Stimulated activated CD4-positive, alpha-beta T cell treated with anti-CD3 and anti-CD28 coated beads, TNF-alpha, amount 100 ng/mL, for 1 hour (primary cell): ENCODE measurements around the gene CNPY1.

Source experiments
- DNase-seq, 3 donors: peaks; one replicate each; pipeline ENCODE4 v3.0.0-alpha.2; 2020; ENCODE audit warnings: low read depth in 3 of 3, low spot score in 1 of 3

Gene CNPY1

GRCh38 chr7:155559519-155560108, 13.3 kb upstream of the CNPY1 start:
- DNase-seq = no peak

GRCh38 chr7:155558961-155559360, 12.6 kb upstream of the CNPY1 start:
- no peak for DNase-seq

GRCh38 chr7:155558351-155558750, 12.0 kb upstream of the CNPY1 start:
- no peak for DNase-seq

GRCh38 chr7:155557778-155558177, 11.4 kb upstream of the CNPY1 start:
- DNase-seq = no peak

- no peak for DNase-seq
Observed at GRCh38 chr7:155556763-155557162, 10.4 kb upstream of the CNPY1 start.

GRCh38 chr7:155555116-155555695, 8.8 kb upstream of the CNPY1 start:
- no peak for DNase-seq

GRCh38 chr7:155553871-155554270, 7.5 kb upstream of the CNPY1 start:
- DNase-seq = no peak

- no peak for DNase-seq
Observed at GRCh38 chr7:155551785-155552611, 5.6 kb upstream of the CNPY1 start.

GRCh38 chr7:155550916-155551315, 4.6 kb upstream of the CNPY1 start:
- DNase-seq = no peak

- no peak for DNase-seq
Observed at GRCh38 chr7:155549226-155549625, 2.9 kb upstream of the CNPY1 start.

- no peak for DNase-seq
Observed at GRCh38 chr7:155547161-155547791, 917 bp upstream of the CNPY1 start.

- DNase-seq = no peak
Observed at GRCh38 chr7:155545348-155545747, 1.0 kb downstream of the CNPY1 start.

- DNase-seq = no peak
Observed at GRCh38 chr7:155544485-155544884, 1.9 kb downstream of the CNPY1 start.

- no peak for DNase-seq
Observed at GRCh38 chr7:155543926-155544325, 2.4 kb downstream of the CNPY1 start.

GRCh38 chr7:155543011-155543876, 3.1 kb downstream of the CNPY1 start:
- no peak for DNase-seq

GRCh38 chr7:155541986-155542675, 4.2 kb downstream of the CNPY1 start:
- no peak for DNase-seq

- DNase-seq = no peak
Observed at GRCh38 chr7:155540553-155540952, 5.8 kb downstream of the CNPY1 start.

- no peak for DNase-seq
Observed at GRCh38 chr7:155538293-155538692, 8.1 kb downstream of the CNPY1 start.

GRCh38 chr7:155536451-155536850, 9.9 kb downstream of the CNPY1 start:
- no peak for DNase-seq

- no peak for DNase-seq
Observed at GRCh38 chr7:155534691-155535090, 11.7 kb downstream of the CNPY1 start.
